CD8-positive, alpha-beta memory T cell (primary cell): Measurements from ENCODE around the gene MACROD2. TPM values are rescaled to one million over a fixed set of nuclear protein-coding genes. Genes with fewer than 3 reads are reported as not detected.

Experiments used
- CTCF ChIA-PET: fragments of 350-600 bp; sonication (Branson Sonifier 250); formaldehyde crosslinking; loops from one replicate; lab custom pipeline; 2021; ENCODE audit warnings: antibody characterized with exemption; lab: Charles Lee
- POLR2A ChIA-PET: fragments of 350-600 bp; sonication (Branson Sonifier 250); formaldehyde crosslinking; loops from one replicate; lab custom pipeline; 2021; ENCODE audit warnings: antibody characterized with exemption; lab: Charles Lee
- DNase-seq, 5 donors: peaks; one replicate each; pipeline versions ENCODE4 v3.0.0 to v3.0.0-alpha.2; 2020 to 2022; ENCODE audit warnings: mixed read lengths in 1 of 5
- H3K27ac ChIP-seq: one replicate; pipeline ENCODE4 v1.7.0; 2013; ENCODE audit warnings: low read depth, mild to moderate bottlenecking, low read length, moderate library complexity
- H3K27me3 ChIP-seq: 2 replicates; pipeline ENCODE4 v1.7.0; 2013; ENCODE audit warnings: low read length, mild to moderate bottlenecking; ENCODE audit not compliant: insufficient read depth, poor library complexity, severe bottlenecking
- H3K36me3 ChIP-seq: 2 replicates; pipeline ENCODE4 v1.7.0; 2013; ENCODE audit warnings: mild to moderate bottlenecking, low read length, moderate library complexity; ENCODE audit not compliant: insufficient read depth
- H3K4me1 ChIP-seq: 2 replicates; pipeline ENCODE4 v1.7.0; 2013; ENCODE audit warnings: mild to moderate bottlenecking, low read length, moderate library complexity; ENCODE audit not compliant: insufficient read depth
- H3K4me3 ChIP-seq: 2 replicates; pipeline ENCODE4 v1.7.0; 2013; ENCODE audit warnings: mild to moderate bottlenecking, low read length
- H3K9me3 ChIP-seq: 2 replicates; pipeline ENCODE4 v1.7.0; 2013; ENCODE audit warnings: mild to moderate bottlenecking, low read length
- H3K27ac Mint-ChIP-seq, 8 donors: one replicate each; pipeline ENCODE4 v1.8.0; 2020 to 2021; ENCODE audit warnings: mixed read lengths in 8 of 8, mild to moderate bottlenecking in 6 of 8, inconsistent platforms in 3 of 8, moderate library complexity in 3 of 8
- H3K27me3 Mint-ChIP-seq, 2 donors: one replicate each; pipeline ENCODE4 v1.8.0; 2020 to 2021; ENCODE audit warnings: mixed read lengths in 2 of 2, mild to moderate bottlenecking in 1 of 2, moderate library complexity in 1 of 2
- H3K36me3 Mint-ChIP-seq, 3 donors: one replicate each; pipeline ENCODE4 v1.8.0; 2020 to 2021; ENCODE audit warnings: mixed read lengths in 3 of 3, inconsistent platforms in 1 of 3, mild to moderate bottlenecking in 1 of 3
- H3K4me1 Mint-ChIP-seq, 3 donors: one replicate each; pipeline ENCODE4 v1.8.0; 2020 to 2021; ENCODE audit warnings: mixed read lengths in 3 of 3, inconsistent platforms in 1 of 3, mild to moderate bottlenecking in 1 of 3
- H3K4me3 Mint-ChIP-seq, 7 donors: one replicate each; pipeline ENCODE4 v1.8.0; 2020 to 2021; ENCODE audit warnings: mixed read lengths in 7 of 7, mild to moderate bottlenecking in 6 of 7, moderate library complexity in 4 of 7, inconsistent platforms in 2 of 7
- H3K9me3 Mint-ChIP-seq, 5 donors: one replicate each; pipeline ENCODE4 v1.8.0; 2020 to 2022; ENCODE audit warnings: mixed read lengths in 5 of 5, mild to moderate bottlenecking in 3 of 5, moderate library complexity in 2 of 5, inconsistent platforms in 1 of 5
- polyA plus RNA-seq: library from polyadenylated mRNA; unstranded; fragments of 300-500 nt; fragmentation: Illumina TruSeq; gene quantifications from one replicate; pipeline ENCODE4 v1.2.3, GENCODE V29; 2021
- total RNA-seq, 2 experiments: library from RNA; stranded (reverse); gene quantifications; one replicate each; pipeline ENCODE4 v1.2.3, GENCODE V29; 2021

Gene MACROD2
- total and polyA plus RNA-seq, 3 experiments from 2014 or later = not detected

DNA sequence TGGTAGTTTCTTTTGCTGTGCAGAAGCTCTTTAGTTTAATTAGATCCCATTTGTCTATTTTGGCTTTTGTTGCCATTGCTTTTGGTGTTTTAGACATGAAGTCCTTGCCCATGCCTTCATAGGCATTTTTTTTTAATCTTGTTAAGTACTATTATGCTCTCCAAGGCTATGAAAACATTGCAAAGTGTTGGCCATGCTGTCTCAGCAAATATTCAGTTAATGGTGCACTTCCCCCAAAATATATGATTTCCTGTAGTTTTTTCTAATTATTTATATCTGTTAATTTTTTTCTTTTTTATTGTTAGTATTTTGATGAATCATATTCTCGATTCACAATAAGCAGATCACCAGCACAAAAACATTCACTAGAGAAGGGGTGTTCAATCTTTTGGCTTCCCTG is 1148.2 kb downstream of the MACROD2 start:
- H3K27ac Mint-ChIP-seq = no peak overlapping the region
- H3K36me3 Mint-ChIP-seq = peaks cover 0 to 3% (median 0%) of the 10 kb centered on the region in 3 donors
- Histone ChIP-seq H3K9me3 (no peaks in the 10 kb centered on the region), H3K4me1 (no peaks in the 10 kb centered on the region), H3K27ac (no peak overlapping the region), H3K4me3 (no peak overlapping the region), H3K36me3 (no peaks in the 10 kb centered on the region), H3K27me3 (no peaks in the 10 kb centered on the region)
- DNase-seq = no peak
- H3K4me1 Mint-ChIP-seq = no peaks in the 10 kb centered on the region
- CTCF ChIA-PET = no interaction called here
- POLR2A ChIA-PET = no interaction called here
- H3K27me3 Mint-ChIP-seq = no peaks in the 10 kb centered on the region
- H3K9me3 Mint-ChIP-seq = peaks cover 2 to 16% (median 12%) of the 10 kb centered on the region in 5 donors
- no peak overlapping the region for H3K4me3 Mint-ChIP-seq

DNA sequence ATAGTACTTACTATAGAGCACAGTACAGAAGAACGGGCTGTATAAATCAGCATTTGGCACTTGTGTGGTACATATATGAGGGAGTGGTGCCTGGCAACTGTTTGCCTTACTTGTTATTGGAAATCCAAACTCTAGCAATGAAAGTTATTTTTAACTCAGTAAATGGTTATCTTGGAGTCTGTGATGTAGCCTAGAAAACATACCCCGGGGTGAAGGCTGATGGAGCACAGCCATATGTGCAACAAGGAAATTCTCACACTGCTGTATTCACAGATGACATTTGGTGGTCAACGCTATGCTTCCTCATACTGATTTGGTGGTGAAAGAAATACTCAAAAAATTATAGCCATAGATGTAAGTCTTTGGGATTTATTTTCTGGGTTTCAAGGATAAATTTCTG is 1149.6 kb downstream of the MACROD2 start:
- H3K4me1 Mint-ChIP-seq = no peaks in the 10 kb centered on the region
- Histone ChIP-seq H3K36me3 (no peaks in the 10 kb centered on the region), H3K9me3 (no peaks in the 10 kb centered on the region), H3K27ac (no peak overlapping the region), H3K27me3 (no peaks in the 10 kb centered on the region), H3K4me3 (no peak overlapping the region), H3K4me1 (no peaks in the 10 kb centered on the region)
- DNase-seq = no peak
- peaks cover 0 to 3% (median 0%) of the 10 kb centered on the region in 3 donors for H3K36me3 Mint-ChIP-seq
- H3K27ac Mint-ChIP-seq = peak overlapping the region in 1 of 8 donors; percentile 6
- ChIA-PET POLR2A (no interaction called here), CTCF (no interaction called here)
- no peak overlapping the region for H3K4me3 Mint-ChIP-seq
- H3K27me3 Mint-ChIP-seq = no peaks in the 10 kb centered on the region
- H3K9me3 Mint-ChIP-seq = peaks cover 1 to 13% (median 11%) of the 10 kb centered on the region in 5 donors

DNA sequence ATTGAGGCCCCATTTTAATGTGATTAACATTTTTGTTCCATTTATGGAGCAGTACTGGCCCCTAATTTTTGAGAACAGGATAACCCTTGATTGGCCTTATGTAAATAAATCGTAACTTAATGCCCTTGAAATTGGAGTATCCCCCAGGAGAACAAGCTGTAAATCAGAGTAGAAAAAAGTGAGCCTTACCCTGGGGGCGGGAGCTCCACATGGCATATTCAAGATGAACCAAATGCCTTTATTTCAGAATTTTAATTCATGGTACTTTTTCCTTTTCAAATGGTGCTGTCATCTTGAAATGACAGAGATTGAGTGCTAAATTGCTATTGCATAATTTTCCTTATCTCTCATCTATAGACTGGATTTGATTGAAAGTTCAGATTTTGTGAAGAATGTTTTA is 1151.6 kb downstream of the MACROD2 start:
- H3K4me1 ChIP-seq = no peaks in the 10 kb centered on the region
- H3K27me3 ChIP-seq = no peaks in the 10 kb centered on the region
- peaks cover 0 to 3% (median 0%) of the 10 kb centered on the region in 3 donors for H3K36me3 Mint-ChIP-seq
- H3K4me3 Mint-ChIP-seq = no peak overlapping the region
- DNase-seq = no peak
- H3K27me3 Mint-ChIP-seq = no peaks in the 10 kb centered on the region
- H3K27ac Mint-ChIP-seq = no peak overlapping the region
- no peaks in the 10 kb centered on the region for H3K9me3 ChIP-seq
- no peaks in the 10 kb centered on the region for H3K36me3 ChIP-seq
- H3K27ac ChIP-seq = no peak overlapping the region
- H3K9me3 Mint-ChIP-seq = peaks cover 1 to 18% (median 7%) of the 10 kb centered on the region in 5 donors
- no peaks in the 10 kb centered on the region for H3K4me1 Mint-ChIP-seq
- CTCF ChIA-PET = no interaction called here
- H3K4me3 ChIP-seq = no peak overlapping the region
- POLR2A ChIA-PET = no interaction called here

DNA sequence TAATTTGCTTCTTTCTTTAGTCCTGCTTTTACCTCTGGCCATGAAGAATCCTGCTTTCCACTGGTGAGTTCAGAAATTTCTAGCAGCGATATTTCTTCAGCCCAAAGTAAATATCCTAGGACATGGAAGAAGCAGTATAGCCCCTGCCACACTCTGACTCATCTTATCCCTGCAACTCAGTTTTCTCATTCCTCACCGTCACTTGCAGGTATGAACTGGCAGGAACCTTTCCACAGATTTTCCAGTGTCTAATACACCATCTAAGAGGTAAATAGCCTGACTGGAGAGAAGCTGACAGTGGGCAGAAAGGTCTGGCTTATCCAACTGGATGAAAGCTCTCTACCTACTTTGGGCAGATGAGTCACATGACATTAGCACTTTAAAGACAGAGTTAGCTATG is 1158.8 kb downstream of the MACROD2 start:
- no peaks in the 10 kb centered on the region for H3K4me1 ChIP-seq
- Mint-ChIP-seq H3K4me1 (peaks cover 0 to 5% (median 4%) of the 10 kb centered on the region in 3 donors), H3K9me3 (peaks cover 0 to 29% (median 6%) of the 10 kb centered on the region in 5 donors), H3K36me3 (no peaks in the 10 kb centered on the region), H3K4me3 (no peak overlapping the region), H3K27me3 (no peaks in the 10 kb centered on the region), H3K27ac (no peak overlapping the region)
- POLR2A ChIA-PET = no interaction called here
- CTCF ChIA-PET = no interaction called here
- no peaks in the 10 kb centered on the region for H3K36me3 ChIP-seq
- no peak overlapping the region for H3K4me3 ChIP-seq
- no peak for DNase-seq
- no peaks in the 10 kb centered on the region for H3K9me3 ChIP-seq
- H3K27ac ChIP-seq = no peak overlapping the region
- no peaks in the 10 kb centered on the region for H3K27me3 ChIP-seq

DNA sequence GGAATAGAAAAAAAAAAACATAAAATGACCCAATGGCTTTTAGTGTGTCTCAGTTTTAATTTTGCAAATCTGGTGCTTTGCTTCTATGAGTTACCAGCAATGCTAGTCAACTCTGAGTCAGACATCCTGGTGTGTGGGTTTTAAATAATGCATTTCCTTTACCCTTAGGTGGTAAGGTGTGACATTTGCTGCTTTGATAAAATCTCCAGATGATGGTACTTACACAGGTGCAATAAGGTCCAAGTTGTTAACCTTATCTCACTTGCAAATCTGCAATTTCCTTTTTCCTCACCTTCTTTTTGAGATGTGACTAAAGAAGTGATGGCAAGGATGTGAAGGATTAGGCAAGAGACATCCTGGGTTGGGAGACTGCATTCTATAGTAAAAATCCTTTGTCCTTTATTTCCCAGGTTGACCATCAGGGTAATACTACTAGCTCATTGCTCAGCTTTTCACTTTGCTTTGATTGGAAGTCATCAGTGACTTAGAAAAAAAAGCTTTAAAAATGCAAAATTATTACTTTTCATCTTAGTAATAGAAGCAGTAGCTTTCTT is 1160.6 kb downstream of the MACROD2 start:
- ChIA-PET CTCF (no interaction called here), POLR2A (no interaction called here)
- Histone ChIP-seq H3K36me3 (no peaks in the 10 kb centered on the region), H3K27ac (no peak overlapping the region), H3K4me1 (no peaks in the 10 kb centered on the region), H3K27me3 (no peaks in the 10 kb centered on the region), H3K4me3 (no peak overlapping the region), H3K9me3 (no peaks in the 10 kb centered on the region)
- Mint-ChIP-seq H3K4me1 (peaks cover 0 to 5% (median 4%) of the 10 kb centered on the region in 3 donors), H3K9me3 (peaks cover 0 to 34% (median 10%) of the 10 kb centered on the region in 5 donors), H3K36me3 (no peaks in the 10 kb centered on the region), H3K4me3 (peak overlapping the region in 2 of 7 donors; percentile 21 to 30), H3K27ac (peak overlapping the region in 2 of 8 donors; percentile 33 to 81), H3K27me3 (no peaks in the 10 kb centered on the region)
- no peak for DNase-seq

DNA sequence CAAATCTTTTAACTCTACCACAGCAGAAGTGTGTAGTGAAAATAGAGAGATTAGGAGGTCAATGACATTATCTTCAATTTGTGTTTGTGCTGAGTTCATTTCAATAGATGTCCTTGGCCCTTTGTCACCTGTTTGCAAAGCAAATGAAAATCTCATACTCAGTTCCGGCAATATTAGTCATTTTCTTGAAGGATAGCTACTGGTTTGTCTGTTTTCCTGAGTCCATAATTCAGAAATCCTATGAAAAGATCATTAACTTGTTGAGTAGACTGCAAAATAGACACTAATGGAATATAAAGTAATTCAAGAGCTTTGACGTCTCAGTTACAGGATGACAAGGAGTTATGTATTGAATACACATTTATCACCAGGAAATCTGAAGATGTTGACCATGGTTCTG is 1163.2 kb downstream of the MACROD2 start:
- no peaks in the 10 kb centered on the region for H3K9me3 ChIP-seq
- Mint-ChIP-seq H3K9me3 (peaks cover 0 to 25% (median 3%) of the 10 kb centered on the region in 5 donors), H3K36me3 (no peaks in the 10 kb centered on the region), H3K27me3 (no peaks in the 10 kb centered on the region), H3K27ac (no peak overlapping the region), H3K4me3 (no peak overlapping the region), H3K4me1 (peaks cover 6 to 10% (median 9%) of the 10 kb centered on the region in 3 donors)
- no peak overlapping the region for H3K27ac ChIP-seq
- H3K4me1 ChIP-seq = no peaks in the 10 kb centered on the region
- no peaks in the 10 kb centered on the region for H3K36me3 ChIP-seq
- CTCF ChIA-PET = no interaction called here
- no peak for DNase-seq
- no peak overlapping the region for H3K4me3 ChIP-seq
- POLR2A ChIA-PET = no interaction called here
- H3K27me3 ChIP-seq = no peaks in the 10 kb centered on the region

DNA sequence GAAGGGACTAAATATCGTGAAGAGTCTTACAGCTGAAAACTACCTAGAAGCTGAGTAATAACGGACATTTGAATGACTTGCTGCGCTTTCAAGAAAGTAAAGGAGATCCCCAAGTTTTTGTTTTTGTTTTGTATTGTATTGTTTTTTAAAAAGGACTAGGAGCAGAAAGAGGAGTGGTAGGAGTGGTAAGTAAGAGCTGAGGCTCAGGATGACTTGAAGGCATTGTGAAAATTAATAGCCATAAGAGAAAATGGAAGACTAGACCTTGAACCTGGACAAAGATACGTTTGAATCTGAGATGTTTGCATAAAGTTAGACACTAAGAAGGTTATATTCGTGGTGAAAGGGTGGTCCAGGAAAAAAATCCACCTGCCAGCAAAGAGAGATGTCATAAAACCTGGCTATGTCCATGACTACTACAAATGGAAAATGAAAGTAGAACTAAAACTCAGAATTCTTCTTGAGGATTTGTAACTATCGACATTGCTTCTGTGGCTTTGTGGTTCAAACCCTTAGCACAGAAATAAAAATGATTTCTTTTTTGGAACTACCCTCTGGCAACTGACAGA is 1166.8 kb downstream of the MACROD2 start:
- Histone ChIP-seq H3K27me3 (no peaks in the 10 kb centered on the region), H3K36me3 (no peaks in the 10 kb centered on the region), H3K4me3 (no peak overlapping the region), H3K4me1 (no peaks in the 10 kb centered on the region), H3K27ac (no peak overlapping the region), H3K9me3 (no peaks in the 10 kb centered on the region)
- Mint-ChIP-seq H3K4me3 (peak overlapping the region; percentile 9 to 77 (median 42)), H3K4me1 (peaks cover 4 to 6% (median 5%) of the 10 kb centered on the region in 3 donors), H3K9me3 (peaks cover 0 to 10% (median 3%) of the 10 kb centered on the region in 5 donors), H3K27me3 (no peaks in the 10 kb centered on the region), H3K27ac (peak overlapping the region in 4 of 8 donors; percentile 31 to 71 (median 52)), H3K36me3 (peaks cover 0 to 1% (median 0%) of the 10 kb centered on the region in 3 donors)
- POLR2A ChIA-PET = no interaction called here
- no peak for DNase-seq
- CTCF ChIA-PET = no interaction called here

DNA sequence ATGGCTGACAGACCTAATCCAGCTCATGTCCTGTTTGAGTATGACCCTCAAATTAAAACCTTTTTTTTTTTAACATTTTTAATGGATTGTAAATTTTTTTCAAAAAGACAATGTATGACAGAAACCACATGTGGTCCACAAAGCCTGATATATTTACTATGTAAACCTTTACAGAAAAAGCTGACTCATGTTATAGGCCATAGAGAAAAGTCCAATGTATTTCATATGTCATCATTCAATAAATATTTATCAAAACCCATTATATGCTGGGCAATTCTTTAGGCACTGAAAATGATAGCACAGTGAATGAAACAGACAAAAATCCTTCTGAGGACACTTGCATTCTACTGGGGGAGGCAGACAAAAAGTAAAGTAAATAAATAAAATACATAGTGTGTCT is 1168.3 kb downstream of the MACROD2 start:
- Histone ChIP-seq H3K27ac (no peak overlapping the region), H3K4me3 (no peak overlapping the region), H3K36me3 (no peaks in the 10 kb centered on the region), H3K4me1 (no peaks in the 10 kb centered on the region), H3K9me3 (no peaks in the 10 kb centered on the region), H3K27me3 (no peaks in the 10 kb centered on the region)
- H3K4me3 Mint-ChIP-seq = no peak overlapping the region
- ChIA-PET POLR2A (no interaction called here), CTCF (no interaction called here)
- H3K27ac Mint-ChIP-seq = no peak overlapping the region
- no peak for DNase-seq
- H3K27me3 Mint-ChIP-seq = no peaks in the 10 kb centered on the region
- peaks cover 0 to 1% (median 0%) of the 10 kb centered on the region in 3 donors for H3K36me3 Mint-ChIP-seq
- peaks cover 0 to 14% (median 0%) of the 10 kb centered on the region in 5 donors for H3K9me3 Mint-ChIP-seq
- H3K4me1 Mint-ChIP-seq = peaks cover 4 to 6% (median 5%) of the 10 kb centered on the region in 3 donors
